Upper lobe of left lung (tissue), 6 donors: ENCODE data around the gene KRT12. TPM values are rescaled to one million over a fixed set of nuclear protein-coding genes. Genes with fewer than 3 reads are reported as not detected.
A peak's percentile ranks its signal among the peaks of the same experiment; 100 is the strongest.

Experiments used
- ATAC-seq, 2 donors: fragments of 200-7000 bp; cut with Tn5 transposase; one replicate each; pipeline ENCODE4 v1.9.1; 2022; ENCODE audit warnings: mild to moderate bottlenecking in 2 of 2, moderate library complexity in 2 of 2; ENCODE audit not compliant: low FRiP score in 2 of 2
- DNase-seq, 2 donors: peaks; one replicate each; pipeline ENCODE4 v3.0.0-alpha.2; 2019 to 2020
- H3K27ac ChIP-seq, 4 donors: fragments of 200-600 bp; sonication (generic); one replicate each; pipeline ENCODE4 v1.5.1; 2016 to 2019
- H3K27me3 ChIP-seq, 4 donors: fragments of 200-600 bp; sonication (generic); one replicate each; pipeline ENCODE4 v1.5.1; 2017 to 2019
- H3K36me3 ChIP-seq, 4 donors: fragments of 200-600 bp; sonication (generic); one replicate each; pipeline ENCODE4 v1.5.1; 2016 to 2019
- H3K4me1 ChIP-seq, 4 donors: fragments of 200-600 bp; sonication (generic); one replicate each; pipeline ENCODE4 v1.5.1; 2018 to 2019
- H3K4me3 ChIP-seq, 4 donors: fragments of 200-600 bp; sonication (generic); one replicate each; pipeline ENCODE4 v1.5.1; 2017 to 2019; ENCODE audit warnings: mild to moderate bottlenecking in 2 of 4, moderate library complexity in 1 of 4
- H3K9me3 ChIP-seq, 4 donors: fragments of 200-600 bp; sonication (generic); one replicate each; pipeline ENCODE4 v1.5.1; 2018 to 2019
- EP300 ChIP-seq, 4 donors: sonication (generic); formaldehyde crosslinking; IDR thresholded peaks; one replicate each; pipeline ENCODE4 v1.5.1; 2017; ENCODE audit warnings: antibody characterized with exemption in 4 of 4, control low read depth in 2 of 4
- POLR2A ChIP-seq, 4 donors: fragments of 450-650 bp; IDR thresholded peaks; one replicate each; pipeline ENCODE4 v1.5.1; 2016 to 2017; ENCODE audit warnings: antibody characterized with exemption in 4 of 4, mild to moderate bottlenecking in 2 of 4
- POLR2AphosphoS5 ChIP-seq, 2 donors: sonication (generic); formaldehyde crosslinking; IDR thresholded peaks; one replicate each; pipeline ENCODE4 v1.5.1; 2017; ENCODE audit warnings: antibody characterized with exemption in 2 of 2
- WGBS, 2 donors: methylation state at CpG; one replicate each; pipeline ENCODE4 v1.1.5; 2017 to 2018; 5-methylcytosine and 5-hydroxymethylcytosine counted together
- total RNA-seq, 6 donors: library from RNA; depleted of rRNA in 4 of 6; stranded (reverse); fragments of >200 nt in 4 of 6; gene quantifications; one replicate each; pipeline versions ENCODE4 v1.1.0 to v1.2.1, GENCODE V29; 2016 to 2021
- TF ChIP-seq, protein P1 (sequence below), 6 experiments: fragments of 450-650 bp in 4 of 6; fragments of 200-600 bp in 2 of 6; sonication (generic) in 2 of 6; IDR thresholded peaks; one replicate each; pipeline ENCODE4 v1.5.1; 2016 to 2019; ENCODE audit warnings: antibody characterized with exemption in 6 of 6
- donor health status: DM: no; HTN: no; CAD: no; lungs with moderate emphysema.
- donor health status: DM: no; HTN: yes; CAD: no; lungs with severe emphysema.

Gene KRT12
- total RNA-seq, 6 donors from 2014 or later = not detected

DNA sequence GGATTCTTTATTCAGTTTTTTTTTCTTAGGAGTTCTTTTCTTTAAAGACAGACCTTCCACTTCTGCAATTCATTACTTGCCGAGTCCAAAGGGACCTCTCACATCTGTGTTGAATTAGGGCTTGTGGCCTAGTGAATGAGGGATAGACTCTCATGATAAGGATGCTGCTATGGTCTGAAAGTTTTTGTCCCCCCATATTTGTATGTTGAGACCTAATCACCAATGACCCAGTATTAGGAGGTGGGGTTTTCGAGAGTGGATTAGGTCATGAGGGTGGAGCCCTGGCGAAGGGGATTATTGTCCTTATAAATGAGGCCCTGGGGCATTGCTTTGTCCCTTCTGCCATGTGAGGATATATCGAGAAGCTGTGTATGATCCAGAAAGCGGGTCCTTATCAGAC is 9.5 kb downstream of the KRT12 start:
- 80 to 81% methylated on average over 5 of the region's 5 CpGs for WGBS, 2 donors
- Histone ChIP-seq H3K9me3 (no peaks in the 10 kb centered on the region), H3K27ac (no peak overlapping the region), H3K4me3 (no peak overlapping the region), H3K36me3 (no peaks in the 10 kb centered on the region), H3K4me1 (no peaks in the 10 kb centered on the region), H3K27me3 (no peaks in the 10 kb centered on the region)
- TF ChIP-seq, protein P1, sequence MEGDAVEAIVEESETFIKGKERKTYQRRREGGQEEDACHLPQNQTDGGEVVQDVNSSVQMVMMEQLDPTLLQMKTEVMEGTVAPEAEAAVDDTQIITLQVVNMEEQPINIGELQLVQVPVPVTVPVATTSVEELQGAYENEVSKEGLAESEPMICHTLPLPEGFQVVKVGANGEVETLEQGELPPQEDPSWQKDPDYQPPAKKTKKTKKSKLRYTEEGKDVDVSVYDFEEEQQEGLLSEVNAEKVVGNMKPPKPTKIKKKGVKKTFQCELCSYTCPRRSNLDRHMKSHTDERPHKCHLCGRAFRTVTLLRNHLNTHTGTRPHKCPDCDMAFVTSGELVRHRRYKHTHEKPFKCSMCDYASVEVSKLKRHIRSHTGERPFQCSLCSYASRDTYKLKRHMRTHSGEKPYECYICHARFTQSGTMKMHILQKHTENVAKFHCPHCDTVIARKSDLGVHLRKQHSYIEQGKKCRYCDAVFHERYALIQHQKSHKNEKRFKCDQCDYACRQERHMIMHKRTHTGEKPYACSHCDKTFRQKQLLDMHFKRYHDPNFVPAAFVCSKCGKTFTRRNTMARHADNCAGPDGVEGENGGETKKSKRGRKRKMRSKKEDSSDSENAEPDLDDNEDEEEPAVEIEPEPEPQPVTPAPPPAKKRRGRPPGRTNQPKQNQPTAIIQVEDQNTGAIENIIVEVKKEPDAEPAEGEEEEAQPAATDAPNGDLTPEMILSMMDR (IDR thresholded peaks at IDR 0.05) = no peak
- no peak for TF ChIP-seq POLR2A (IDR thresholded peaks at IDR 0.05)
- TF ChIP-seq POLR2AphosphoS5 (IDR thresholded peaks at IDR 0.05) = no peak
- TF ChIP-seq EP300 (IDR thresholded peaks at IDR 0.05) = no peak
- ATAC-seq (peak in 1 of 2 donors; percentile 82), DNase-seq (no peak)

- Histone ChIP-seq H3K4me3 (no peak overlapping the region), H3K27me3 (no peaks in the 10 kb centered on the region), H3K36me3 (no peaks in the 10 kb centered on the region), H3K4me1 (no peaks in the 10 kb centered on the region), H3K27ac (no peak overlapping the region), H3K9me3 (no peaks in the 10 kb centered on the region)
- TF ChIP-seq EP300 (IDR thresholded peaks at IDR 0.05) (no peak), POLR2AphosphoS5 (IDR thresholded peaks at IDR 0.05) (no peak)
- WGBS, 2 donors = 60 to 64% methylated on average over 6 of the region's 6 CpGs
- peak in 1 of 2 donors; percentile 74 for ATAC-seq
- DNase-seq = no peak
Observed at GRCh38 chr17:40854175-40854814, 12.7 kb downstream of the KRT12 start.

- TF ChIP-seq, protein P1 (IDR thresholded peaks at IDR 0.05) = no peak
- TF ChIP-seq POLR2AphosphoS5 (IDR thresholded peaks at IDR 0.05) = no peak
- no peak for TF ChIP-seq EP300 (IDR thresholded peaks at IDR 0.05)
- no peak for TF ChIP-seq POLR2A (IDR thresholded peaks at IDR 0.05)
- no peaks in the 10 kb centered on the region for H3K9me3 ChIP-seq
- DNase-seq = no peak
- no peaks in the 10 kb centered on the region for H3K27me3 ChIP-seq
- H3K4me3 ChIP-seq = no peak overlapping the region
- H3K4me1 ChIP-seq = no peaks in the 10 kb centered on the region
- H3K36me3 ChIP-seq = no peaks in the 10 kb centered on the region
- 68 to 70% methylated on average over 1 of the region's 1 CpG for whole genome bisulfite sequencing, 2 donors
- H3K27ac ChIP-seq = no peak overlapping the region
- no peak for ATAC-seq
Observed at GRCh38 chr17:40852364-40852763, 14.7 kb downstream of the KRT12 start.

DNA sequence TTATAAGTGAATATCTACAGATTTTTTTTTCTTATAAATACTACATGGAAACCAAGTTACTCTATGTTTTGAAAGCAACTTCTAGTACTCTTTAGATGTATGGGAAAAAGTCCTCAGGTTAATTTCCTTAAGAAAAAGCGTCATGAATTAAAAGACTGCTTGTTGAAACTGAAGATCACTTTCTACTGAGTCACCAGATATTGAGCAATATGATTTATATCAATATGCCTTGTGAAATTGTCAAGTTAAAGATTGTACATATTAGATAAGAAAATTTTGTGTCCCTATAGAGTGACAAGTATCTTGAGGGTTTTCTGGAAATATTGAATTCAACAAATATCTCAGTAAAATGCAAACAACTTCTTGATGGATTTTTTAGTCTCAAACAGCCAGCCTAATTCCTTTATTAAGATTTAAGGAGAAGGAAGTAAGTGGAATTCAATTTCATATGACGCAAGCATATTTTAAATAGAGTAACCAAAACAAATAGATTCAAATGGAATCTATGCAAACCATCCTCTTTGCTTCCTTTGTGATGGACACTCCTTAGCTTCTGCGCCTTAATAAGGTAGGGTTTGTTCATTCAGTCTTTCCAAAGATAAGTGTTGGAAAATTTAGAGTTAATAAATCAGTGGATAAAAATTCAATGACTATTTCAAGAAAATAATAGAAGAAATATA is 16.6 kb downstream of the KRT12 start:
- ATAC-seq (no peak), DNase-seq (no peak)
- Histone ChIP-seq H3K4me3 (no peak overlapping the region), H3K36me3 (no peaks in the 10 kb centered on the region), H3K4me1 (no peaks in the 10 kb centered on the region), H3K27ac (no peak overlapping the region), H3K9me3 (no peaks in the 10 kb centered on the region), H3K27me3 (no peaks in the 10 kb centered on the region)
- 69 to 77% methylated on average over 3 of the region's 3 CpGs for WGBS, 2 donors
- TF ChIP-seq POLR2A (IDR thresholded peaks at IDR 0.05) (no peak), POLR2AphosphoS5 (IDR thresholded peaks at IDR 0.05) (no peak), EP300 (IDR thresholded peaks at IDR 0.05) (no peak)
- TF ChIP-seq, protein P1 (IDR thresholded peaks at IDR 0.05) = no peak

DNA sequence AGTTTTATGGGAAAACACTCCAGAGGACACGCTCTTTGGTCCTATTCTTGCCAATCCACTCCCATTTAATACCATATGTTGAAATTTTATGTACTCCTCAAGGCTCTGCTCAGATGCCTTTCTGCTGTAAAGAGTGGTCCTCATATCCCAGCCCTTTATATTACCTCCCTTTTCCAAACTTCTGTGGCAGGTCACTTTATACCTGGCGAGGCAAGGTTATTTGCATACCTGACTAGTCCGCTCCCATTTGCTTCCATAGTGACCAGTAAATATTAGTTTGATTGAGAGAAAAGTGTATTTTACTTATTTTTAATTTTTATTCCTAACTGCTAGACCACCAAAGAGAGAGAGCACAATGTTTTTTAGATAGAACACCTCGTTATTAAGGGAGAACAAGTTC is 17.3 kb downstream of the KRT12 start:
- TF ChIP-seq EP300 (IDR thresholded peaks at IDR 0.05) = no peak
- TF ChIP-seq, protein P1 (IDR thresholded peaks at IDR 0.05) = no peak
- no peak for TF ChIP-seq POLR2AphosphoS5 (IDR thresholded peaks at IDR 0.05)
- no peak for TF ChIP-seq POLR2A (IDR thresholded peaks at IDR 0.05)
- Histone ChIP-seq H3K4me3 (no peak overlapping the region), H3K27ac (no peak overlapping the region), H3K4me1 (no peaks in the 10 kb centered on the region), H3K36me3 (no peaks in the 10 kb centered on the region), H3K27me3 (no peaks in the 10 kb centered on the region), H3K9me3 (no peaks in the 10 kb centered on the region)
- no peak for DNase-seq
- no peak for ATAC-seq
- 86 to 88% methylated on average over 4 of the region's 4 CpGs for WGBS, 2 donors
